IMR-90 (cell line): ENCODE results near the gene RRP15. TPM values are rescaled to one million over a fixed set of nuclear protein-coding genes. Genes with fewer than 3 reads are reported as not detected.

Source experiments
- ATAC-seq: fragments of 200-7000 bp; cut with Tn5 transposase; 2 replicates; pipeline ENCODE4 v1.9.1; 2020; ENCODE audit warnings: low read depth, mild to moderate bottlenecking, moderate library complexity
- BruUV-seq: library from RNA; stranded (reverse); fragments of 400-500 nt; replicated peaks from 2 replicates; lab custom pipeline; 2021; lab: Mats Ljungman, UMichigan
- CTCF ChIA-PET: fragments of 300-600 bp; formaldehyde crosslinking; extraction: SDS; loops from one replicate; lab custom pipeline; 2021; ENCODE audit warnings: antibody characterized with exemption; lab: Yijun Ruan, JAX
- POLR2A ChIA-PET: fragments of 300-600 bp; sonication (Branson Sonifier 250); formaldehyde crosslinking; loops from one replicate; lab custom pipeline; 2022; ENCODE audit warnings: antibody characterized with exemption; ENCODE audit not compliant: unreplicated experiment; lab: Charles Lee
- DNase-seq: peaks from one replicate; pipeline ENCODE4 v3.0.0; 2013
- H2AFZ ChIP-seq: replicated peaks from 2 replicates; pipeline ENCODE3; 2013; ENCODE audit warnings: low read length, mild to moderate bottlenecking; ENCODE audit not compliant: poor library complexity
- H2AK5ac ChIP-seq: 2 replicates; pipeline ENCODE4 v1.6.1; 2013; ENCODE audit warnings: low read depth, low read length, inconsistent platforms
- H2AK9ac ChIP-seq: replicated peaks from 2 replicates; pipeline ENCODE3; 2013; ENCODE audit warnings: mild to moderate bottlenecking, low read depth, low read length, moderate library complexity; ENCODE audit not compliant: poor library complexity
- H2BK120ac ChIP-seq: 2 replicates; pipeline ENCODE4 v1.6.1; 2013; ENCODE audit warnings: low read depth, low read length, inconsistent platforms
- H2BK15ac ChIP-seq: 3 replicates; pipeline ENCODE4 v1.6.1; 2013; ENCODE audit warnings: low read depth, low read length, inconsistent platforms
- H2BK20ac ChIP-seq: 2 replicates; pipeline ENCODE4 v1.6.1; 2013; ENCODE audit warnings: low read depth, mild to moderate bottlenecking, inconsistent platforms, low read length, moderate library complexity
- H2BK5ac ChIP-seq: 2 replicates; pipeline ENCODE4 v1.6.1; 2013; ENCODE audit warnings: mild to moderate bottlenecking, low read depth, low read length, inconsistent platforms; ENCODE audit not compliant: poor library complexity, severe bottlenecking
- H3K14ac ChIP-seq: replicated peaks from 2 replicates; pipeline ENCODE4 v1.6.1; 2013; ENCODE audit warnings: low read depth, low read length, inconsistent platforms
- H3K18ac ChIP-seq: 2 replicates; pipeline ENCODE4 v1.6.1; 2013; ENCODE audit warnings: low read depth, low read length, control low read depth
- H3K23ac ChIP-seq: 2 replicates; pipeline ENCODE4 v1.6.1; 2013; ENCODE audit warnings: low read depth, low read length, inconsistent platforms
- H3K27ac ChIP-seq: 2 replicates; pipeline ENCODE4 v1.5.1; 2013; ENCODE audit warnings: mild to moderate bottlenecking, control low read depth, low read length; ENCODE audit not compliant: insufficient read depth
- H3K27me3 ChIP-seq: 2 replicates; pipeline ENCODE4 v1.6.1; 2013; ENCODE audit warnings: low read length; ENCODE audit not compliant: control insufficient read depth, insufficient read depth
- H3K36me3 ChIP-seq: 2 replicates; pipeline ENCODE4 v1.6.1; 2013; ENCODE audit warnings: low read length, mixed read lengths; ENCODE audit not compliant: control insufficient read depth, insufficient read depth
- H3K4ac ChIP-seq: 2 replicates; pipeline ENCODE4 v1.6.1; 2013; ENCODE audit warnings: low read depth, low read length, inconsistent platforms
- H3K4me1 ChIP-seq: 2 replicates; pipeline ENCODE4 v1.6.1; 2013; ENCODE audit warnings: low read length, mixed read lengths; ENCODE audit not compliant: control insufficient read depth, insufficient read depth
- H3K4me2 ChIP-seq: 2 replicates; pipeline ENCODE4 v1.6.1; 2013; ENCODE audit warnings: low read depth, mild to moderate bottlenecking, control low read depth, low read length, moderate library complexity
- H3K4me3 ChIP-seq: 2 replicates; pipeline ENCODE4 v1.5.1; 2013; ENCODE audit warnings: low read depth, mild to moderate bottlenecking, control low read depth, low read length, moderate library complexity; ENCODE audit not compliant: insufficient read depth
- H3K56ac ChIP-seq: 2 replicates; pipeline ENCODE4 v1.6.1; 2013; ENCODE audit warnings: low read length, inconsistent platforms; ENCODE audit not compliant: insufficient read depth; ENCODE audit errors: extremely low read depth
- H3K79me1 ChIP-seq, 2 experiments: 2 replicates each; pipeline ENCODE4 v1.6.1; 2013; ENCODE audit warnings: low read length in 2 of 2, inconsistent platforms in 1 of 2, low read depth in 1 of 2
- H3K9ac ChIP-seq: 2 replicates; pipeline ENCODE4 v1.6.1; 2013; ENCODE audit warnings: low read depth, low read length, control low read depth
- H3K9me1 ChIP-seq: 2 replicates; pipeline ENCODE4 v1.6.1; 2013; ENCODE audit warnings: low read length, inconsistent platforms; ENCODE audit not compliant: insufficient read depth
- H3K9me3 ChIP-seq: 2 replicates; pipeline ENCODE4 v1.6.1; 2013; ENCODE audit warnings: low read length; ENCODE audit not compliant: control insufficient read depth, insufficient read depth
- H4K20me1 ChIP-seq: 2 replicates; pipeline ENCODE4 v1.6.1; 2013; ENCODE audit warnings: low read length, inconsistent platforms; ENCODE audit not compliant: insufficient read depth
- H4K5ac ChIP-seq: 2 replicates; pipeline ENCODE4 v1.6.1; 2013; ENCODE audit warnings: mild to moderate bottlenecking, low read depth, low read length, control low read depth
- H4K8ac ChIP-seq, 2 experiments: 2 replicates each; pipeline ENCODE4 v1.6.1; 2013; ENCODE audit warnings: low read depth in 2 of 2, low read length in 2 of 2, control low read depth in 1 of 2, inconsistent platforms in 1 of 2
- H4K91ac ChIP-seq: 2 replicates; pipeline ENCODE4 v1.6.1; 2013; ENCODE audit warnings: low read depth, low read length, inconsistent platforms; ENCODE audit not compliant: insufficient read depth
- BHLHE40 ChIP-seq: fragments of 150-350 bp; IDR thresholded peaks from 2 replicates; pipeline ENCODE4 v1.6.1; 2016; ENCODE audit warnings: mild to moderate bottlenecking, low read depth, low read length
- CEBPB ChIP-seq: IDR thresholded peaks from 2 replicates; pipeline ENCODE4 v1.6.1; 2012; ENCODE audit warnings: low read depth, low read length, improper control_type of control experiment
- CHD1 ChIP-seq: IDR thresholded peaks from 2 replicates; pipeline ENCODE4 v1.6.1; 2012; ENCODE audit warnings: low read depth, low read length, improper control_type of control experiment
- CTCF ChIP-seq: conservative IDR thresholded peaks from 2 replicates; pipeline ENCODE4 v1.5.1; 2012; ENCODE audit warnings: mild to moderate bottlenecking, low read depth, low read length, improper control_type of control experiment
- ELK1 ChIP-seq: fragments of 150-350 bp; IDR thresholded peaks from 2 replicates; pipeline ENCODE4 v1.6.1; 2016; ENCODE audit warnings: low read depth, mild to moderate bottlenecking, low read length, moderate library complexity, borderline replicate concordance
- FOS ChIP-seq: fragments of 150-350 bp; IDR thresholded peaks from 2 replicates; pipeline ENCODE4 v1.6.1; 2016; ENCODE audit warnings: low read depth, low read length
- MAFK ChIP-seq: IDR thresholded peaks from 2 replicates; pipeline ENCODE4 v1.6.1; 2012; ENCODE audit warnings: low read depth, low read length, improper control_type of control experiment
- MAZ ChIP-seq: IDR thresholded peaks from 2 replicates; pipeline ENCODE4 v1.6.1; 2012; ENCODE audit warnings: low read depth, mild to moderate bottlenecking, low read length, improper control_type of control experiment, moderate library complexity, borderline replicate concordance
- MXI1 ChIP-seq: IDR thresholded peaks from 2 replicates; pipeline ENCODE4 v1.6.1; 2012; ENCODE audit warnings: low read depth, mild to moderate bottlenecking, low read length, moderate library complexity, borderline replicate concordance
- NFE2L2 ChIP-seq: fragments of 150-350 bp; IDR thresholded peaks from 2 replicates; pipeline ENCODE4 v1.6.1; 2016; ENCODE audit warnings: low read depth, mild to moderate bottlenecking, low read length
- POLR2A ChIP-seq: IDR thresholded peaks from 2 replicates; pipeline ENCODE4 v1.6.1; 2012; ENCODE audit warnings: mild to moderate bottlenecking, low read depth, low read length
- RAD21 ChIP-seq: IDR thresholded peaks from 2 replicates; pipeline ENCODE4 v1.6.1; 2012; ENCODE audit warnings: low read length, improper control_type of control experiment
- RCOR1 ChIP-seq: IDR thresholded peaks from 2 replicates; pipeline ENCODE4 v1.6.1; 2012; ENCODE audit warnings: mild to moderate bottlenecking, low read length, improper control_type of control experiment; ENCODE audit not compliant: insufficient replicate concordance
- RFX5 ChIP-seq: IDR thresholded peaks from 2 replicates; pipeline ENCODE4 v1.8.0; 2012; ENCODE audit warnings: low read depth, mild to moderate bottlenecking, low read length, moderate library complexity
- SMC3 ChIP-seq: fragments of 150-350 bp; IDR thresholded peaks from 2 replicates; pipeline ENCODE4 v1.6.1; 2016; ENCODE audit warnings: low read depth, mild to moderate bottlenecking, antibody characterized with exemption, low read length, moderate library complexity
- USF2 ChIP-seq: fragments of 150-350 bp; IDR thresholded peaks from 2 replicates; pipeline ENCODE4 v1.6.1; 2017; ENCODE audit warnings: mild to moderate bottlenecking, antibody characterized with exemption, low read length, low read depth
- WGBS, 2 experiments: methylation state at CpG; one replicate each; pipeline versions ENCODE4 v1.1.5 to v1.1.7; 2013; ENCODE audit warnings: missing lambda C conversion rate in 2 of 2; ENCODE audit not compliant: insufficient read length in 1 of 2; ENCODE audit errors: extremely low coverage in 2 of 2; 5-methylcytosine and 5-hydroxymethylcytosine counted together
- dilution Hi-C: fragments of 300-500 bp; cut with HindIII; formaldehyde crosslinking; loops from one replicate; pipeline ENCODE4 v1.14.3; 2018; ENCODE audit warnings: low sequenced_read_pairs; ENCODE audit not compliant: unreplicated experiment
- in situ Hi-C: fragments of 300-500 bp; cut with MboI; formaldehyde crosslinking; loops from 3 replicates; pipeline ENCODE4 v1.14.3; 2019; ENCODE audit warnings: low sequenced_read_pairs, inconsistent platforms, mixed read lengths
- intact Hi-C: fragments of 100-400 bp; cut with micrococcal nuclease; formaldehyde crosslinking; loops from 2 replicates; pipeline ENCODE4 v1.10.0; 2022
- polyA plus RNA-seq, 3 experiments: library from polyadenylated mRNA; depleted of rRNA; stranded (reverse); fragments of >200 nt; gene quantifications; 2 replicates each; pipeline ENCODE4 v1.2.3, GENCODE V29; 2012; ENCODE audit warnings: low replicate concordance in 1 of 3
- total RNA-seq: library from RNA; depleted of rRNA; stranded (reverse); fragments of >200 nt; gene quantifications from 2 replicates; pipeline ENCODE4 v1.2.3, GENCODE V29; 2012

Gene RRP15
- total and polyA plus RNA-seq, 2 of the 4 experiments (the other 2 are of a cell fraction), result 3.1 to 4.1 TPM

GRCh38 chr1:218274511-218274910, 10.6 kb upstream of the RRP15 start:
- no peak overlapping the region for H3K14ac ChIP-seq
- H2AK9ac ChIP-seq, result no peak overlapping the region
- H3K4me2 ChIP-seq, result no peak overlapping the region
- intact Hi-C loops, result no loop called here
- DNase-seq (no peak), ATAC-seq (no peak)
- H2AFZ ChIP-seq, result no peak overlapping the region
- H3K4ac ChIP-seq, result no peak overlapping the region
- no peak overlapping the region for H3K18ac ChIP-seq
- H3K36me3 ChIP-seq, result no peaks in the 10 kb centered on the region
- no peak overlapping the region for H3K56ac ChIP-seq
- no peaks in the 10 kb centered on the region for H3K9me3 ChIP-seq
- H3K79me1 ChIP-seq, result no peaks in the 10 kb centered on the region
- dilution Hi-C loops, result no loop called here
- no peak overlapping the region for H4K8ac ChIP-seq
- H3K27me3 ChIP-seq, result no peaks in the 10 kb centered on the region
- no peak overlapping the region for H4K5ac ChIP-seq
- no peak overlapping the region for H3K23ac ChIP-seq
- no peak overlapping the region for H2BK15ac ChIP-seq
- H3K4me3 ChIP-seq, result no peak overlapping the region
- H4K91ac ChIP-seq, result no peak overlapping the region
- H2BK20ac ChIP-seq, result no peak overlapping the region
- H2AK5ac ChIP-seq, result no peak overlapping the region
- no peak overlapping the region for H2BK5ac ChIP-seq
- BruUV-seq, result no TSS peak
- H3K9ac ChIP-seq, result no peak overlapping the region
- H3K9me1 ChIP-seq, result no peaks in the 10 kb centered on the region
- WGBS, 2 experiments, result no CpG with 5 or more reads among the region's 2 CpGs
- no peak for TF ChIP-seq USF2
- TF ChIP-seq CTCF, result no peak
- TF ChIP-seq MAFK, result no peak
- TF ChIP-seq MXI1, result no peak
- TF ChIP-seq FOS, result no peak
- no peak for TF ChIP-seq CEBPB
- no peak for TF ChIP-seq NFE2L2
- TF ChIP-seq RCOR1, result no peak
- no peak for TF ChIP-seq SMC3
- no peak for TF ChIP-seq MAZ
- no peak for TF ChIP-seq RAD21
- no peak for TF ChIP-seq BHLHE40
- TF ChIP-seq POLR2A, result no peak
- TF ChIP-seq CHD1, result no peak
- TF ChIP-seq ELK1, result no peak
- no peak for TF ChIP-seq RFX5
- in situ Hi-C loops, result no loop called here
- H2BK120ac ChIP-seq, result no peak overlapping the region
- POLR2A ChIA-PET, result no interaction called here
- H3K27ac ChIP-seq, result no peak overlapping the region
- CTCF ChIA-PET, result interaction anchor here (0.7 to 1.5 kb wide), 2 partner anchors 11 to 1387 kb away, joined by 4 to 7 read pairs; no protein-coding TSS in a partner anchor
- H4K20me1 ChIP-seq, result no peaks in the 10 kb centered on the region
- H3K4me1 ChIP-seq, result no peaks in the 10 kb centered on the region
